GM18873 (cell line): ENCODE measurements around the gene FAM135A.
"Not testable (repeated sequence)": the region's sequence is repeated elsewhere in the genome, so short reads cannot be mapped to it uniquely, and the experiment has no call there.

Experiments
- ATAC-seq: cut with Tn5 transposase; IDR thresholded peaks from one replicate; pipeline ENCODE4 v1.9.1; 2021; ENCODE audit warnings: mild to moderate bottlenecking, moderate library complexity, moderate number of reproducible peaks; ENCODE audit not compliant: unreplicated experiment, low FRiP score

The FAM135A gene

DNA sequence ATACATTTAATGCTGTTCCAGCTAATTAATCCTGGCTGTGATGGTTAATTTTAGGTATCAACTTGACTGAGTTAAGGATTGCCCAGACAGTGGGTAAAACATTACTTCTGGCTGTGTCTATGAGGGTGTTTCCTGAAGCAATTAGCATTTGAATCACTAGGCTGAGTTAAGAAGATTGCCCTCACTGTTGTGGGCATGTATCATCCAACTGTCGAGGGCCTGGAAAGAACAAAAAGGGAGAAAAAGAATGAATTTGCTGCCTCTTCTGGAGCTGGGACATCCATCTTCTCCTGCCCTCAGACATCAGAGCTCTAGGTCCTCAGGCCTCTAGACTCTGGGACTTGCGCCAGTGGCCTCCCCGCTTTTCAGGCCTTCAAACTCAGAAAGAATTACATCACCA is 187.7 kb downstream of the FAM135A start:
- ATAC-seq: no peak

DNA sequence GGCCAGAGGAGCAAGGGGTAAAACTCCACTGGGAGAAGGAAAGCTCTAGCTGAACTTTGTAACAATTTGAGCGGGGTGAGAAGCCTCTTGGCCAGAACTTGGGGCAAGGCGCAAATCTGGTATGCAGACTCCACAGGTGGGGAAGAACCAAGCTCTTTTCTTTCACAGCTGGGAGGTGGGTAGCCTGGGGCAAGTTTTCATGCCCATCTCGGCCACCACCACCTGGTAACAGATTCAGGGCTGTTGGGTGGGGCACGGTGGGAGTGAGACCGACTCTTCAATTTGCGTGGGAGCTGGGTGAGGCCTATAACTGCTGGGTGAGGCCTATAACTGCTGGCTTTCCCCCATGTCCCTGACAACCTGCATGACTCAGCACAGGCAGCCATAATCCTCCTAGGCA is 190.9 kb downstream of the FAM135A start:
- no peak for ATAC-seq

- not testable (repeated sequence) for ATAC-seq
Observed at GRCh38 chr6:70607371-70607770, 194.1 kb downstream of the FAM135A start.

- not testable (repeated sequence) for ATAC-seq
Observed at GRCh38 chr6:70609181-70609580, 195.9 kb downstream of the FAM135A start.
